GM18502 (cell line): Measurements from ENCODE around the gene DUSP3.

Source experiments
- ATAC-seq: cut with Tn5 transposase; IDR thresholded peaks from one replicate; pipeline ENCODE4 v1.9.1; 2021; ENCODE audit warnings: mild to moderate bottlenecking; ENCODE audit not compliant: unreplicated experiment, poor library complexity

Gene DUSP3

DNA sequence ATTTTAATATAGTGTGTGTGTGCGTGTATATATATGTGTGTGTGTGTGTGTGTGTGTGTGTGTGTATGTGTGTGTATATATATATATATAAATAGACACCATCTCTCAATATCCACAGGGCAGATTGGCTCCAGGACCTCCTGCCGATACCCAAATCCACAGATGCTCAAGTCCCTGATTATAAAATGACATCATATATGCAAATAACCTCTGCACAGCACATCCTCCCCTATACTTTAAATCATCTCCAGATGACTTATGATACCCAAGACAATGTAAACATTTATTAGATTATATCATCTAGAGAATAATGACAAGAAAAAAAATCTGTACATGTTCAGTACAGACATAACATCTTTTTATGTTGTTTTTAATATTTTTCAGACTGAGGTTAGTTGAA lies 7.8 kb downstream of the DUSP3 start:
- ATAC-seq = no peak

DNA sequence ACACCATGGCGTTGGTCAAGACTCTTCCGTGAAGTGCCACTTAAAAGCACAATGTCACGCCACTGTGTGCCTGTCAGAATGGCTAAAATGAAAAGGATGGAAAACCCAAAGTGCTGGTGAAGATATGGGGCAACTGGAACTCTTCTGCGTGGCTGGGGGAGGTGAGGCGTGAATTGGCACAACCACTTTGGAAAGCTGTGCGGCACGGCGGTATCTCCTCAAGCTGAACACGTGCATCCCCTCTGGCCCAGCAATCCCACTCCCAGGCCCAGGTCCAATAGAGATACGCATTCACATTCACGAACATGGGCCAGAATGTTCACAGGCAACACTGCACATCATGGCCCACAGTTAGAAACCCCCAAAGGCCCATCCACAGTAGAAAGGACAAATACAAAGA lies 8.9 kb downstream of the DUSP3 start:
- no peak for ATAC-seq

DNA sequence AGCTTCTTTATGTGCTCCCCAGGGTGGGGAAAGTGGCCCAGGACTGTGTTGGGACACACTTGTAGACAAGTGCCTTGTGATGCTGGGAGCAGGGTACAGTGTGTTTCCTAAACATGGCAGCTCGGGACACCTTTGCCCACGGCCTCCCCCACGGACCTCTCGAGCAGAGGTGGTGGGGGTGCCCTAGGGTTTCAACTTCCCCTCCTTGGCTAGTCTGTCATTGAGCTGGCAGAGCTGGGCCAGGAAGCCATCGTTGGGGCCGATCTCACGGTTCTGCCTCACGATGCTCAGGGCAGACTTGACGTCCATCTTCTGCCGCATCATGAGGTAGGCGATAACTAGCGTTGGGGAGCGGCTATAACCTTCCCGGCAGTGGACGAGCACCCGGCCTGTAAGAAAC lies 9.4 kb downstream of the DUSP3 start:
- no peak for ATAC-seq

DNA sequence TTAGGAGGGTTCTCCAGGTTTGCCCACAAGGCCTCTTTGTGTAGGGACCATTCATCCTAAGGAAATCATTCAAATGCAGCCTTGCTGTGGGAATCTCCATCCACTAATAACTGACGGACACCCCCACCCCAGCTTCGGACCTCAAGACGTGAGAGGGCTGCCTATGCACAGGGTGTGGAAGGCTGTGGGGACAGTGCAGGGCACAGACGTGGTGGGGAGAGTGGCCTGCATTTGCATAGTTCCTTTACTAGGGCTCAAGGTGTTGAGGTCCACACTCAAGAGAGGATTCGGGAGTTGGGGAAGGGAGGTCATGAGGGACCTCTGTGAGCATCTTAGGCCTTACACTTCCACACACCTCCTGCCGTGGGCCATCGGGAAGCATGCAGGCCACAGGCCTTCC lies 9.8 kb downstream of the DUSP3 start:
- ATAC-seq = no peak

DNA sequence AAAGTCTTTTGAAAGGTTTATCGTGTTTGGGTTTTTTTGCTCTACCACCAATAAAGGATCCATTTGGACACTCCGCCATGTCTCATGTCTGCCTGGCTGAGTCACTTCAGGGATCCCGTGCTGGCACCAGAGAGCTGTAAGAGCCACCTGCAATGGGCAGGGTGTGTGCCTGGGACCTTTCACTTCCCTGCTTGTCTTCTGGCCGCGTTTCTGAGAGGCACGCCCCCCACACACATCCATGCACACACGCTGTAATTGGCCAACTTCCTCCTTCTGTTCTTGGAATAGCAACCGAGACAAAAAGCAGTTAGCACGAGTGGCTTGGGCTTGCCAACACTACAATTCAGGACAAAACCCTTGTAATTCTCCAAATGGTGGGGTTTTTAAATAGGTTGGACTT lies 10.4 kb downstream of the DUSP3 start:
- ATAC-seq = no peak

DNA sequence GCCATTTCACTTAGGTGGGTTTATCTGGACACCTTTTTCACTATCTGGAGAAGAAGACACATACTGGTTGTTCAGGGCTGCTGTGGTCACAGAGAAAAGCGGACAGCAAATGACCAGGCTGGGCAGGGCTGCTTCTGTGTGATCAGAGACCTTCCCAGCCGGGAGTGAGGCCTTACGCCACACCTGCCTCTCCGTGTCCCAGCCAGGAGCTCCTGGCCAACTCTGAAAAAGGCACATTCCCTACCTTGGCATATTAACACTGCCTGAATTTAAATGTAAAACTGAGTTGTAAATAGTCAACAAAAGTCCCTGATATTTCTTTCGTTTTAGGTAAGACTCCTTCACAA lies 11.1 kb downstream of the DUSP3 start:
- no peak for ATAC-seq

DNA sequence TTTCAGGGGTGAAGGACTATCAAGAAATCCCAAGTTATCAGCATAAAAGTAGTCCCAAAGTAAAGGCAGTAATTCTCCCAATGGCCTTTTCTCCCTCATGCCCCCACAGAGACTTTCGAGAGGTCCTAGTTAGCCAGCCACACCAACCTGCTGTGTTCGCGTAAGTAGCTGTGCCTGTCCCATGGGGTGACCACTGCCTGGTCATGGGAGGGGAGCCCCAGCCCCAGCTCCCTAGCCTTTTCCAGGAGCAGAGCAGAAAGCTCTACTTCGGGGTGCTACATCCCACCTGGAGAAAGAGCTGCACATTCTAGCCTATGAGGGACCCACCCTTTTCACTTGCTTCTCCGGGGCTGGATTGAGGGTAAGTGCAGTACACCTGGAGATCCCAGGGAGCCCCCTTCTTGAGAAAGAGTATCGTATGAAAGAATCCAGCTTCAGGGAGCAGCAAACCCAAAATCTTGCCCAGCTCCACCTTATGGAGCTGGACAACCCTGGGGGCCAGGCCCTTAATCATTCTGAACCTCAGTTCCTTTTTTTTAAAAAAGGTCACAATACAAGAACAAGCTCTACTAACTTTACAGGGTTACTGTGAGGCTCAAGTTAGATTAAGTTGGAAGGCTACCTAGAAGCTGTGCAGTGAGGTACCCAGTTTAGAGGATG lies 11.6 kb downstream of the DUSP3 start:
- no peak for ATAC-seq

DNA sequence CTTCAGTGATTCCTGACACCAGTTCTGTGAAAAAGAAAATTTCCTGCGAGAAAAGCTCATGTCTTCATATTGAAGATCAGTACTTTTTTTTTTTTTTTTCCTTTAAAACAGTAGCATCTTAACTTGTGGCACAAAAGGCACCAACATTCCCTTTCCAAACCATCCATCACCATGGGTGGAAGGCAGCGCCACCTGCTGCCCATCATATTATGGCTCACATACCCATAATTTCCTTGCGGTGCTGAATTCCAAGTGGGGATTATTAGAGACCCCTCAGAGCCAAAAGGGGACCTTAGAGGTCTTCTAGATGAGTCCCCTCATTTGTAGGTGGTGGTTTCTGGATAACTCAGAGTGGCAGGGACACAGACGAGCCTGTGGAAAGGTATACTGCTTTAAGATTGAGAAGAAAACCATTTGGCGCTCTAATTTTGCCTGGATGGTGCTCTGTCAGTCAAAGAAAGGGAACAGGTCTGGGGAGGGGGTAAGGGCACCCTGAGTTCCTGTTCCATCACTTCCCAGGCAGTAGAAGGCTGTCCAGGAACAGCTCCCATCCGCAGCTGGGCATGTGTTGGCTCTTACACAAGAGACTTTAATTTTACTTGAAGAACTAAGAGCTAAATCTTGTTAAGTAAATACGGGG lies 12.2 kb downstream of the DUSP3 start:
- ATAC-seq = no peak

DNA sequence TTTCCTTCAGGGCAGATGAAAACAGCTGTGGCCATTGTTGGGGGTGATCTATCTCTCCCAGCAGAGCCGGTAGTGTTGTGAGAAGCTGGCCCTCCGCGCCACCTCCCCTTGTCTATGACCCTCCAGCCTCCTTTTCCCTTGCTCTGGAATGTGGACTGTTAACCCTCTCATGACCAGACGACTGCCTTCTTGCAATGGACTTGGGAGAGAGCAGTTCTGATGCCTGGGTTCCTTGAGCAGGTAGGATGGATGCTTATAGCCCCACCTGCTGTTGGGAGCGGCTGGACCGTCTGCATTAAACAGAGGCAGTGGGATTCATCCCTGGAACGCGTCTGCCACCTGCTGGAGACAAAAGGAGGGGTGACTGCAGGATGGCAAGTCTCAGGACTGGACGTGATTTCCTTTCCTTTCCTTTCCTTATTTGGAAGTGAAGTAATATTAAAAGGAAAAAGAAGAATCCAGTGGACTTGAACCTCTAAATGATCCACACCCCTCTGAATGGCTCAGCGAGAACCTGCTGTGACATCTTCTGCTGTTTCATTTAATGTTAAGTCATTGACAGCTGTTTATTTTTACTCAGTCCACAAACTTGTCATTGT lies 18.4 kb downstream of the DUSP3 start:
- ATAC-seq = no peak

DNA sequence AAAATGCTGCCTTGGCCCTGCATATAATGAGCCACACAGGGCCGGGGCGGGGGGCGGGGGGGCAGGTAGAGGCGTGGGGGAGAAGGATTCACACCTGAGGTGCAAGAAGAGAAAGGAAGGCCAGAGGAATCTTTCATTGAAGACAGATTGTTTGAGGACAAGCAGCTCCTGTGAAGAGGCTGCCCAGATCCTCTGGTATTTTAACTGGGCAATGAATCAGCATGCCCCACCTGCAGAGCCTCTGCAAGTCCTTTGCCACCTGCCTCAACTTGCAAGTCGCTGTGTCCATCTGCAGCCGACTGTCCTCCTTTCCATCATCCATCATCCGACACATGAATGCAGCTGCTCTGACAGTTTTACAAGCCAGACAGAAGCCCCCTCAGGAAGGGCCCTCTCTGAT lies 18.9 kb downstream of the DUSP3 start:
- ATAC-seq = no peak

DNA sequence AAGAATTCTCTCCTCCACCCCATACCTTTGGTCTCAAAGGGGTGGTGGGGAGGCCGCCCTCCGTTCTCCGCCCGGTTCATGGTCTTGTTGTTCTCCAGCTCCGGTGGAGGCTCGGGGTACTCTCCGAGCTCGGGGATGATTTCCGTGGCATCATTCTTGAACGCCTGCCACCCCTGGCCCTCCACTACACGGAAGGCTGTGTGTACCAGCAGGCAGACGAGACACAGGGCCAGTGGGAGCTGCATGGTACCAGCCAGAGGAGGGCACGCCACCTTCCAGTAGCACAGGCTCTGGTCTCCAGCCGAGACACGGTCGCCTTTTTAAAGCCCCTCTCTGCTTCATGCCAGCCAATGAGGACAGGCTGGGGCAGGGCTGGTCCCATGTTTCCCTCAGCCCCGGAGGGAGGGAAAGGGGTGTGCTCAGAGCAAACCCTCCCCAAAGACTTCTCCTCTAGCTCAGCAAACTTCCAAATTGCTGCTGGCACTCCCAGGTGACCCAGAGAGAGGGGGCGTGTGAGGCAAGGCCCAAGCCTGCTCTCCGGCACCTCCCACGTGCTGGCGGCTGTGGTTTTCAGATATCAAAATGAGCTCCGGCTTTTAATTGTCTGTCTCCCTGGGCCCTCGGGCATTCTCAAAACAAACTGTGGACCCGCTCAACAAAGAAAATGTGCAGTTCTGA lies 20.1 kb downstream of the DUSP3 start, which contains the start of gene SOST:
SOST (minus strand) TSS at position 295 of the 678 bp plus-strand sequence; CDS start at position 245, 50 bp downstream.
- no peak for ATAC-seq

DNA sequence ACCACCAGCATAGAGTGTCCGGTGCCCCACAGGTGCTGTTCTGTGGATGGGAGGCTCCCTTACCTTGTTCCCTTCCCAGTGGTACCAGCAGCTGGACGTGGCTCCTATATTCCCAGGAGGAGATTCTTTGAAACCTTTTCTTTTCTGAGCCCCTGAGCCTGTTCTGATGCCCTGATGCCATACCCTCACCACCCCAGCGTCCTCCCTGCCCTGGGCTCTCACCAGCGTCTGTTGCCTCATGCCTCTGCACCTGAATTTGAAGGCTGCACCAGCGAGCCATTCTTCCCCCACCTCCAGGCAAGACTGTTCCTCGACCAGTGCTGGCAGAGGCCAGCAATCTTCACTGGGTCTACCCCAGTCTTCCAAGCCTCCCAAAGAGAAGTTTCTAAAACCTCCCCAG lies 20.7 kb downstream of the DUSP3 start:
- no peak for ATAC-seq

DNA sequence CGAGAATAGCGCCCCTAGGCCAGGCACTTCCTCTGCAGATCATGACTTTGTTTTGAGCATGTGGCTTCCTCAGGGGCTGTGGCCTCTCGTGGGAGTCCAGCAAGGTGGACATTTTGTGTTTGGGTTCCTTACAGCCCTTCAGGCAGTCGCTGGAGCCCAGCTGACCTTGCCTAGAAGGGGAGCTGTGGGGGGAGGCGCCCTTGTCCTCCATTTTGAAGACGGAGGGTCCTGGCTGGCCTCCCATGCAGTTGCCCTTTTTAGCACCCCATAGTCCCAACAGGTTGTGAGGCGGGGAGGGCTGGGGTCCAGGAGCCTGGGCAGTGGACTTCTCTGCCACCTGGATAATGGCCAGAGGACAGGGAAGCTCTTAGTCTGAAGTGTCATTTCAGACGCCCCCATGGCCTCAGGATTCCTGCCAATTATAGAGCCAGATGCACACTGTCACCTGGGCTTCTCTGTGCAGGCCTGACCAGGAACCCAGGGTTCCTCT lies 21.6 kb downstream of the DUSP3 start:
- no peak for ATAC-seq

DNA sequence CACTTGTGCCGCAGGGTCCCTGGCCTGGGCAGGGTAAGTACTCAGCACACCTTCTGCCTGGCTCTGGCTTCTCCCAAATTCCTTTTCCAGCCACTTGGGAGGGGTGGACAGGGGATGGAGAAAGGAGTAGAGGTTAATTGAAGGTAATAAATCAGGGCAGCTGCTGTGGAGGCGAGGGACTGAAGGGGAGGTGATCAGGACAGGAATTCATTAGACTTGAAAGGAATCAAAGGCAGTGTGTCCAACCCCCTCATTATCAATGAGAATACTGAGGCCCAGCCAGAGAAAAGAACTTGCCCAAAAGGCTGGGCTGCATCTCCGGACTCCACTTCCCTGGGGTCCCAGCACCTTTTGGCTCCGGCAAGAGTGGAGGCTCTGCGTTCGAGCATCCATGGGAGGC lies 22.6 kb downstream of the DUSP3 start:
- ATAC-seq = no peak

DNA sequence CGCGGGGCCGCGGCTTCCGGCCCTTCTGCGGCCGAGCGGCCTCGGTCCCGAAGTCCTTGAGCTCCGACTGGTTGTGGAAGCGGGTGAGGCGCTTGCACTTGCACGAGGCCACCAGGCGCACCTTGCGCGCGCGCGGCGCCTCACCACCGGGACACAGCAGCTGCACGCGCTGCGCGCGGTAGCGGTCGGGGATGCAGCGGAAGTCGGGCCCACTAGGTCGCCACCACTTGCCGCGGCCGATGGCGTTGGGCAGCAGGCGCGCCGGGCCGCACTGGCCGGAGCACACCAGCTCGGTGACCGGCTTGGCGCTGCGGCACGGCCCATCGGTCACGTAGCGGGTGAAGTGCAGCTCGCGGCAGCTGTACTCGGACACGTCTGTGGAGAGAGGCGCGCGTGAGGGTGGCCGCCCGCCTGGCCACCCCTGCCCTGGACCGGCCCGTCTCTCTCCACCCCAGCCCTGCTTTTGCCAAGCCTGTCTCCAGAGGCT lies 23.3 kb downstream of the DUSP3 start:
- ATAC-seq = no peak

DNA sequence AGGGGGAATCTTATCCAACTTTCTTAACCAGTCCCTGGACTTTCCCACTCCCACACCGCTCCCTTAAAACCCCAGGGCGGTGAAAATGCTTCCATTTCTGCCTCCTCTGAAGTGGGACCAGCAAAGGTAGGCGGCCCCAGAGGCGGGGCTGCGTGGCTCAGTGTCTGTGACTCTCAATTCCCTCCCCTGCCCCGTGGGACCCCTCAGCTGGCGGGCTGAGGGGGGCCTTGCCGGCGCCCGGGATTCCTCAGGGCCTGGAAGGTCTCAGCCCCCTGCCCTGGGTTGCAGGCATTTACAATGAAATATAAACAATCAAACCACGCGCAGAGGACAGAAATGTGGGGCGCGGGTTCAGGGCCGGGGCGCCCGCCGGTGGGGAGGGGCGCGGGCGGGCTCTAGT lies 23.8 kb downstream of the DUSP3 start:
- no peak for ATAC-seq

DNA sequence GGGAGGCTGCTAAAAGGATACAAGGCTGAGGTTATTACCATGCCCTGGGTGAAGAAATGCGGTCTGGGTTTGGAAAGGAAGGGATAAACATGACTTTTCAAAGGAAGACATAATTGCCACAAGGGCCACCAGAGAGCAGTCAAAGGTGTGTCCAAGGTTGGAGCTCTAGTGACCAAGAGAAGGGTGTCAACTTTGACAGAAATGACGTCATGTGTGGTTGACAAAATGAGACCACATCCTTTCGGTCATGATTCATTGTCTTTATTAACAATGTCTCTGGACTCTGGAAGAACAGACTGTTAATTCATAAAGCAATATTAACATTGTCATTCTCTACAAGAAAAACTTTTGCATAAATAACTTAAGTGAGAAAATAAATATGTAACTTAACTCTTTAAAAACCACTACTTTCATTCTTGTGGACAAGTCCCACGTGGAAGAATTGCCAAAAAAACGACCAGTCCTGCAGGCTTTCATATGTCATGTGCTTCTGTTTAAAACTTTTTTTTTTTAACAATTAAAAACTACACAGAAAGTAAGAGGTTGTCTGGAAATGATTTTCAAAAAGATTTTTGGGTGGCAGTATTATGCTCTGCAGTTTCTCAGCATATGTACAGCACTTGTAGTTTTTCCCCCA lies 25.2 kb downstream of the DUSP3 start:
- no peak for ATAC-seq

DNA sequence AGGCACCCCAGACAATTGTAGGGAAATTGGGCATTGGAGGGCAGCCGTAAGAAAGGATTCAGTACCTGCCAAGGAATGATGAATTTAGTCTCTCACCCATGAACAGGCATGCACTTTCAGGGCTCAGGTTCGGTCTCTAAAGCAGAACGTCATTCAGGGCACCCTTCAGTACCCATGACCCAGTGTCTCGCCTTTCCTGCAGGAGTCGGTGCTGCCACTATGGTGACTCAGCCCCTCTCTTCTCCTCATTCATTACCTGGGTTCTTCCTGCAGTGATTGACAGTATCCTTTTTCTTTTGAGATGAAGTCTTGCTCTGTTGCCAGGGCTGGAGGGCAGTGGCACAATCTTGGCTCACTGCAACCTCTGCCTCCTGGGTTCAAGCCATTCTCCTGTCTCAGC lies 28.6 kb downstream of the DUSP3 start:
- no peak for ATAC-seq

DNA sequence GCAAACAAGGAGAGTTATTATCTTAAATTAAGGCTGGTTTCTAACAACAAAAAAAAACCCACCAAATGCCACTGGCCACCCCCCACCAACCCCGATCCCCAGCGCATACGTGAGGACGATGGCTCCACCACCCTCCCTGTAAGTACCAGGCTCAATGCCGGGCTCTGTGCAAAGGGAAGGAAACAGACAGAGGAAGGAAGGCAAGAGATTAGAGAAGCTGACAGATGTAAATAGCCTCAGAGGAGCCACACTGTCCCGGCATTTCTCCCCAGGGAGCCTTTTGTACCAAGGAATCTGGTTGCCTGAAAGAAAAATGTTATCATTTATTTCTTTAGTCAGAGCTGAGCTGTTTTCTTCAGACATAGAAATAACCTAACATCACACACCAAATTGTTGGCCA lies 33.2 kb downstream of the DUSP3 start:
- ATAC-seq = no peak

DNA sequence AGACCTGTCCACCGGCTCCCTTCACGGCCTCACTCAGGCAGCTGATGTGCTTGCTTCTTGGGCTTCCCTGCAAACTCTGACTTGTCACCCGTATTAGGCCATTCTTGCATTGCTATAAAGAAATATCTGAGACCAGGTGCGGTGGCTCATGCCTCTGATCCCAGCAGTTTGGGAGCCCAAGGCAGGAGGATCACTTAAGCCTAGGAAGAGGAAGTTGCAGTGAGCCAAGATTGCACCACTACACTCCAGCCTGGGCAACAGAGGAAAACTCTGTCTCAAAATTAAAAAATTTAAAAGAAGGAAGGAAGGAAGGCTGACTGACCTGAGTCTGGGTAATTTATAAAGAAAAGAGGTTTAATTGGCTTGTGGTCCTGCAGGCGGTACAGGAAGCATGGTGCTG lies 37.1 kb downstream of the DUSP3 start:
- no peak for ATAC-seq

DNA sequence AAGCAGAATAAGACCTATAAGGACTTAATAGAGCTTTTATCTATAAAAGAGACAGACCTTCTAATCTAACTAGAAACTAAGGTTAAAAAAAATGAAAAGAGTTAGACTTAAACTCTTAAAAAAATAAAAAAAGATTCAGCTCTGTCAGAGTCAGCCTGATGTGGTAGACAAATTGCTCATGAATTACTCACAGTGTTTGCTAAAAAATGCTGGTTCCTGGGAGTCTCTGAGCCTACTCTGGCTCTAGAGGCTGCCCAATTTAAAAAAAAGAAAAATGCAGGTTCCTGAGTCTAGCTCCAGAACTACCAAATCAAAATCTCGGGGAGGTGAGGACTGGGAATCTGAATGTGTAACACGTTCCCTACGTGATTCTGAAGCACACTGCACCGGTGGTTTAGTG lies 38.2 kb downstream of the DUSP3 start:
- ATAC-seq = no peak
